ENCODE results near the gene ZNRF1. TPM values are rescaled to one million over a fixed set of nuclear protein-coding genes. Genes with fewer than 3 reads are reported as not detected.

Gene ZNRF1
- total RNA-seq, 2 donors from 2014 or later: 27.7 to 29.7 TPM

- no peak overlapping the region for H3K4me3 ChIP-seq
- H3K9ac ChIP-seq (ENCODE audit: low read depth in 2 of 2, low read length in 2 of 2): no peak overlapping the region
Observed at GRCh38 chr16:75078886-75079285, 80.1 kb downstream of the ZNRF1 start.

GRCh38 chr16:75079346-75079926 lies 80.6 kb downstream of the ZNRF1 start:
- intact Hi-C loops (cut with DNase I): no loop called here

More at GRCh38 chr16:75078886-75079285, 80.1 kb downstream of the ZNRF1 start:
- Histone ChIP-seq H3K36me3 (no peaks in the 10 kb centered on the region), H3K27me3 (no peaks in the 10 kb centered on the region), H3K9me3 (no peaks in the 10 kb centered on the region), H3K27ac (no peak overlapping the region), H3K4me1 (no peaks in the 10 kb centered on the region)
- TF ChIP-seq CTCF (IDR thresholded peaks at IDR 0.05): no peak
- intact Hi-C loops (cut with DNase I): no loop called here
- no peak for DNase-seq

GRCh38 chr16:75080205-75081029 lies 81.6 kb downstream of the ZNRF1 start:
- Histone ChIP-seq H3K9ac (ENCODE audit: low read depth in 2 of 2, low read length in 2 of 2) (no peak overlapping the region), H3K4me1 (no peaks in the 10 kb centered on the region), H3K27ac (no peak overlapping the region), H3K36me3 (no peaks in the 10 kb centered on the region), H3K27me3 (no peaks in the 10 kb centered on the region), H3K4me3 (no peak overlapping the region), H3K9me3 (no peaks in the 10 kb centered on the region)
- no peak for DNase-seq
- no peak for TF ChIP-seq CTCF (IDR thresholded peaks at IDR 0.05)
- intact Hi-C loops (cut with DNase I): no loop called here

More at GRCh38 chr16:75079346-75079926, 80.6 kb downstream of the ZNRF1 start:
- Histone ChIP-seq H3K36me3 (no peaks in the 10 kb centered on the region), H3K9ac (ENCODE audit: low read depth in 2 of 2, low read length in 2 of 2) (no peak overlapping the region), H3K27me3 (no peaks in the 10 kb centered on the region), H3K4me3 (no peak overlapping the region), H3K27ac (no peak overlapping the region), H3K9me3 (no peaks in the 10 kb centered on the region), H3K4me1 (no peaks in the 10 kb centered on the region)
- DNase-seq: no peak
- TF ChIP-seq CTCF (IDR thresholded peaks at IDR 0.05): no peak

- intact Hi-C loops (cut with DNase I): no loop called here
- H3K27ac ChIP-seq: no peak overlapping the region
- no peak for DNase-seq
- no peaks in the 10 kb centered on the region for H3K27me3 ChIP-seq
- H3K4me1 ChIP-seq: no peaks in the 10 kb centered on the region
- TF ChIP-seq CTCF (IDR thresholded peaks at IDR 0.05): no peak
- H3K4me3 ChIP-seq: no peak overlapping the region
- H3K9me3 ChIP-seq: no peaks in the 10 kb centered on the region
- no peaks in the 10 kb centered on the region for H3K36me3 ChIP-seq
- no peak overlapping the region for H3K9ac ChIP-seq (ENCODE audit: low read depth in 2 of 2, low read length in 2 of 2)
Observed at GRCh38 chr16:75081179-75081859, 82.5 kb downstream of the ZNRF1 start.

GRCh38 chr16:75083813-75084212 lies 85.0 kb downstream of the ZNRF1 start:
- intact Hi-C loops (cut with DNase I): no loop called here
- H3K4me1 ChIP-seq: peaks cover 7% of the 10 kb centered on the region
- DNase-seq: no peak

More at GRCh38 chr16:75083813-75084212, 85.0 kb downstream of the ZNRF1 start:
- no peak overlapping the region for H3K4me3 ChIP-seq
- no peaks in the 10 kb centered on the region for H3K27me3 ChIP-seq
- H3K9ac ChIP-seq (ENCODE audit: low read depth in 2 of 2, low read length in 2 of 2): no peak overlapping the region
- H3K27ac ChIP-seq: no peak overlapping the region
- H3K36me3 ChIP-seq: no peaks in the 10 kb centered on the region
- no peaks in the 10 kb centered on the region for H3K9me3 ChIP-seq
- TF ChIP-seq CTCF (IDR thresholded peaks at IDR 0.05): no peak
